HCT116 (cell line): ENCODE measurements around the gene PDIK1L. TPM values are rescaled to one million over a fixed set of nuclear protein-coding genes. Genes with fewer than 3 reads are reported as not detected.
A peak's percentile ranks its signal among the peaks of the same experiment; 100 is the strongest.

ENCODE experiments used
- ATAC-seq: fragments of 200-7000 bp; cut with Tn5 transposase; 2 replicates; pipeline ENCODE4 v1.9.1; 2020; ENCODE audit warnings: mild to moderate bottlenecking, moderate library complexity
- BruUV-seq: library from RNA; stranded (reverse); fragments of 400-500 nt; replicated peaks from 2 replicates; lab custom pipeline; 2021; lab: Mats Ljungman, UMichigan
- CTCF ChIA-PET: fragments of 300-600 bp; sonication (Branson Sonifier 250); formaldehyde crosslinking; loops from one replicate; lab custom pipeline; 2021; ENCODE audit warnings: antibody characterized with exemption; lab: Charles Lee
- POLR2A ChIA-PET: fragments of 300-600, 350-600 bp; sonication (Branson Sonifier 250); formaldehyde crosslinking; loops from one replicate; lab custom pipeline; 2021; ENCODE audit warnings: antibody characterized with exemption; lab: Charles Lee
- RAD21 ChIA-PET, 2 experiments: fragments of 300-600 bp; sonication (Branson Sonifier 250); formaldehyde crosslinking; loops; one replicate each; lab custom pipeline; 2023; ENCODE audit warnings: low total read pairs in 2 of 2; ENCODE audit not compliant: uncharacterized antibody in 2 of 2, unreplicated experiment in 2 of 2, low non-redundant PET in 1 of 2; lab: Charles Lee
- DNase-seq: peaks from one replicate; pipeline ENCODE4 v3.0.0-alpha.2; 2010; ENCODE audit warnings: low read depth, low spot score
- H2AFZ ChIP-seq: fragments of 200-600 bp; shearing (Covaris generic), sonication (generic); 2 replicates; pipeline ENCODE4 v1.6.1; 2017; ENCODE audit warnings: low read depth, mixed run types, mixed read lengths, antibody characterized with exemption, low read length; ENCODE audit not compliant: poor library complexity, severe bottlenecking
- H3K27ac ChIP-seq: 2 replicates; pipeline ENCODE4 v1.5.1; 2012; ENCODE audit warnings: low read depth, low read length
- H3K27me3 ChIP-seq: fragments of 200-600 bp; sonication (generic); 2 replicates; pipeline ENCODE4 v1.6.1; 2016; ENCODE audit warnings: mixed run types, low read length, mixed read lengths; ENCODE audit not compliant: insufficient read depth
- H3K36me3 ChIP-seq, 2 experiments: fragments of 200-500 bp in 1 of 2; fragments of 200-600 bp in 1 of 2; sonication (Bioruptor generic) in 1 of 2; sonication (generic) in 1 of 2; 2 replicates each; pipeline versions ENCODE4 v1.5.1 to v1.6.1; 2014 to 2016; ENCODE audit warnings: low read length in 2 of 2, inconsistent platforms in 1 of 2, mixed read lengths in 1 of 2, mixed run types in 1 of 2; ENCODE audit not compliant: insufficient read depth in 2 of 2, control insufficient read depth in 1 of 2
- H3K4me1 ChIP-seq, 2 experiments: fragments of 200-600 bp in 1 of 2; sonication (generic) in 1 of 2; 2 replicates each; pipeline versions ENCODE4 v1.5.1 to v1.6.1; 2012 to 2017; ENCODE audit warnings: low read length in 2 of 2, inconsistent platforms in 1 of 2, mild to moderate bottlenecking in 1 of 2, mixed read lengths in 1 of 2, mixed run types in 1 of 2, moderate library complexity in 1 of 2; ENCODE audit not compliant: insufficient read depth in 2 of 2, control insufficient read depth in 1 of 2
- H3K4me2 ChIP-seq: fragments of 200-600 bp; sonication (generic); 2 replicates; pipeline ENCODE4 v1.6.1; 2017; ENCODE audit warnings: mixed run types, low read length, mixed read lengths
- H3K4me3 ChIP-seq, 2 experiments: fragments of 200-600 bp in 1 of 2; sonication (generic) in 1 of 2; replicated peaks in 1 of 2; 2 replicates each; pipeline ENCODE4 v1.5.1; 2011 to 2016; ENCODE audit warnings: low read length in 2 of 2, control low read depth in 1 of 2, low read depth in 1 of 2, mild to moderate bottlenecking in 1 of 2, mixed read lengths in 1 of 2, mixed run types in 1 of 2
- H3K79me2 ChIP-seq: fragments of 200-600 bp; sonication (generic); 2 replicates; pipeline ENCODE4 v1.6.1; 2017; ENCODE audit warnings: mild to moderate bottlenecking, mixed run types, low read length, moderate library complexity, mixed read lengths; ENCODE audit not compliant: insufficient read depth
- H3K9ac ChIP-seq: fragments of 200-600 bp; sonication (generic); 2 replicates; pipeline ENCODE4 v1.6.1; 2016; ENCODE audit warnings: low read length, mixed read lengths
- H3K9me2 ChIP-seq: fragments of 200-600 bp; sonication (generic), shearing (Covaris generic); 2 replicates; pipeline ENCODE4 v1.6.1; 2017; ENCODE audit warnings: mixed run types, mild to moderate bottlenecking, moderate library complexity; ENCODE audit not compliant: insufficient read depth
- H3K9me3 ChIP-seq, 2 experiments: fragments of 200-500 bp in 1 of 2; fragments of 200-600 bp in 1 of 2; sonication (Bioruptor generic) in 1 of 2; sonication (generic) in 1 of 2; 2 replicates each; pipeline ENCODE4 v1.6.1; 2014 to 2017; ENCODE audit warnings: low read length in 2 of 2, mixed read lengths in 2 of 2, inconsistent platforms in 1 of 2, low read depth in 1 of 2, mild to moderate bottlenecking in 1 of 2, mixed run types in 1 of 2, moderate library complexity in 1 of 2; ENCODE audit not compliant: control insufficient read depth in 1 of 2, insufficient read depth in 1 of 2
- H4K20me1 ChIP-seq: fragments of 200-600 bp; sonication (generic), shearing (Covaris generic); 2 replicates; pipeline ENCODE4 v1.6.1; 2017; ENCODE audit warnings: mixed run types, mild to moderate bottlenecking, moderate library complexity; ENCODE audit not compliant: insufficient read depth
- ATF3 ChIP-seq: IDR thresholded peaks from 2 replicates; pipeline ENCODE4 v1.6.1; 2012
- CBX3 ChIP-seq: IDR thresholded peaks from 2 replicates; pipeline ENCODE4 v1.6.1; 2012; ENCODE audit warnings: low read depth
- CEBPB ChIP-seq: IDR thresholded peaks from 2 replicates; pipeline ENCODE4 v1.6.1; 2012; ENCODE audit warnings: low read depth
- EGR1 ChIP-seq: IDR thresholded peaks from 2 replicates; pipeline ENCODE4 v1.6.1; 2012; ENCODE audit warnings: low read depth
- ELF1 ChIP-seq: IDR thresholded peaks from 2 replicates; pipeline ENCODE4 v1.6.1; 2012; ENCODE audit warnings: low read depth, borderline replicate concordance
- EZH2 ChIP-seq: fragments of 200-600 bp; sonication (generic); IDR thresholded peaks from 2 replicates; pipeline ENCODE4 v1.6.1; 2017; ENCODE audit warnings: antibody characterized with exemption, mixed run types
- EZH2phosphoT487 ChIP-seq: fragments of 200-600 bp; IDR thresholded peaks from 2 replicates; pipeline ENCODE4 v1.6.1; 2018; ENCODE audit warnings: antibody characterized with exemption, borderline replicate concordance
- FOSL1 ChIP-seq: IDR thresholded peaks from 2 replicates; pipeline ENCODE4 v1.6.1; 2012; ENCODE audit warnings: low read depth
- JUND ChIP-seq: IDR thresholded peaks from 2 replicates; pipeline ENCODE4 v1.6.1; 2012
- MAX ChIP-seq: IDR thresholded peaks from 2 replicates; pipeline ENCODE4 v1.6.1; 2012
- POLR2A ChIP-seq: IDR thresholded peaks from 2 replicates; pipeline ENCODE4 v1.7.0; 2011; ENCODE audit warnings: borderline replicate concordance; ENCODE audit not compliant: insufficient read depth, insufficient read length; ENCODE audit errors: extremely low read depth
- POLR2AphosphoS5 ChIP-seq: IDR thresholded peaks from 2 replicates; pipeline ENCODE4 v1.6.1; 2011; ENCODE audit warnings: mild to moderate bottlenecking, low read depth, low read length, moderate library complexity
- RAD21 ChIP-seq: IDR thresholded peaks from 2 replicates; pipeline ENCODE4 v1.6.1; 2012; ENCODE audit warnings: low read depth, mild to moderate bottlenecking
- SIN3A ChIP-seq: IDR thresholded peaks from 2 replicates; pipeline ENCODE4 v1.6.1; 2012; ENCODE audit warnings: low read depth
- SP1 ChIP-seq: IDR thresholded peaks from 2 replicates; pipeline ENCODE4 v1.6.1; 2012; ENCODE audit warnings: low read depth
- SRF ChIP-seq: IDR thresholded peaks from 2 replicates; pipeline ENCODE4 v1.6.1; 2012; ENCODE audit warnings: low read depth
- TCF7L2 ChIP-seq: IDR thresholded peaks from 2 replicates; pipeline ENCODE4 v1.7.0; 2011; ENCODE audit warnings: borderline replicate concordance, inconsistent platforms; ENCODE audit not compliant: insufficient read depth, insufficient read length; ENCODE audit errors: extremely low read depth
- ZFX ChIP-seq: fragments of 450-650 bp; IDR thresholded peaks from 2 replicates; pipeline ENCODE4 v1.6.1; 2017
- ZNF274 ChIP-seq: fragments of 200-500 bp; sonication (Bioruptor generic); IDR thresholded peaks from 2 replicates; pipeline ENCODE4 v1.6.1; 2014; ENCODE audit warnings: mild to moderate bottlenecking, low read depth, low read length, inconsistent platforms
- intact Hi-C: fragments of 100-400 bp; cut with micrococcal nuclease; formaldehyde crosslinking; loops from 2 replicates; pipeline ENCODE4 v1.10.0; 2022
- total RNA-seq: library from RNA; stranded (reverse); gene quantifications from one replicate; pipeline ENCODE4 v1.2.1, GENCODE V29; 2021; ENCODE audit not compliant: unreplicated experiment
- TF ChIP-seq, protein P1 (sequence below), 3 experiments: fragments of 200-600 bp in 1 of 3; sonication (generic) in 1 of 3; IDR thresholded peaks in 2 of 3; conservative IDR thresholded peaks in 1 of 3; 2 replicates each; pipeline ENCODE4 v1.5.1; 2012 to 2017; ENCODE audit warnings: low read depth in 2 of 3, low read length in 2 of 3, antibody characterized with exemption in 1 of 3, borderline replicate concordance in 1 of 3, control low read depth in 1 of 3, mild to moderate bottlenecking in 1 of 3, mixed read lengths in 1 of 3, mixed run types in 1 of 3, moderate library complexity in 1 of 3; ENCODE audit not compliant: insufficient read depth in 1 of 3
- TF ChIP-seq, protein P2 (sequence below): IDR thresholded peaks from 2 replicates; pipeline ENCODE4 v1.6.1; 2012; ENCODE audit warnings: low read depth

PDIK1L gene
- total RNA-seq, 1 experiment from 2014 or later, result 8.8 TPM

- Histone ChIP-seq H3K4me1 (peaks cover 13 to 44% of the 10 kb centered on the region in 2 experiments), H3K9me2 (no peaks in the 10 kb centered on the region), H3K36me3 (no peaks in the 10 kb centered on the region), H3K27me3 (no peaks in the 10 kb centered on the region), H2AFZ (no peak overlapping the region), H3K9me3 (no peaks in the 10 kb centered on the region), H3K9ac (0 out of 2 replicates have a peak overlapping the region, but pooled peaks have one; percentile 8), H3K27ac (peak overlapping the region; percentile 26; the same call in 1 of the 2 replicates), H3K79me2 (peaks cover 4% of the 10 kb centered on the region; the same call in 1 of the 2 replicates), H3K4me2 (peak overlapping the region; percentile 64), H3K4me3 (peak overlapping the region in 1 of 2 experiments; percentile 29; a peak in 1 of 4 replicates), H4K20me1 (peaks cover 3% of the 10 kb centered on the region; the same call in 1 of the 2 replicates)
- intact Hi-C loops, result no loop called here
- ChIA-PET POLR2A (interaction anchor here (0.8 to 1.5 kb wide), 5 partner anchors 10 to 22 kb away, joined by 3 to 10 read pairs (median 3); partner anchors contain the start of gene PDIK1L), CTCF (interaction anchor here (0.6 to 2.1 kb wide), 11 partner anchors 8 to 400 kb away, joined by 3 to 18 read pairs (median 3); partner anchors contain the start of gene ZNF593), RAD21 (interaction anchor here (0.6 to 1.1 kb wide), 2 partner anchors 22 to 93 kb away, joined by 4 to 5 read pairs; no protein-coding TSS in a partner anchor)
- ATAC-seq (peak; percentile 90), DNase-seq (no peak)
- TSS peak; percentile 25 for BruUV-seq
- TF ChIP-seq SP1, result no peak
- TF ChIP-seq EZH2, result no peak
- TF ChIP-seq, protein P1, sequence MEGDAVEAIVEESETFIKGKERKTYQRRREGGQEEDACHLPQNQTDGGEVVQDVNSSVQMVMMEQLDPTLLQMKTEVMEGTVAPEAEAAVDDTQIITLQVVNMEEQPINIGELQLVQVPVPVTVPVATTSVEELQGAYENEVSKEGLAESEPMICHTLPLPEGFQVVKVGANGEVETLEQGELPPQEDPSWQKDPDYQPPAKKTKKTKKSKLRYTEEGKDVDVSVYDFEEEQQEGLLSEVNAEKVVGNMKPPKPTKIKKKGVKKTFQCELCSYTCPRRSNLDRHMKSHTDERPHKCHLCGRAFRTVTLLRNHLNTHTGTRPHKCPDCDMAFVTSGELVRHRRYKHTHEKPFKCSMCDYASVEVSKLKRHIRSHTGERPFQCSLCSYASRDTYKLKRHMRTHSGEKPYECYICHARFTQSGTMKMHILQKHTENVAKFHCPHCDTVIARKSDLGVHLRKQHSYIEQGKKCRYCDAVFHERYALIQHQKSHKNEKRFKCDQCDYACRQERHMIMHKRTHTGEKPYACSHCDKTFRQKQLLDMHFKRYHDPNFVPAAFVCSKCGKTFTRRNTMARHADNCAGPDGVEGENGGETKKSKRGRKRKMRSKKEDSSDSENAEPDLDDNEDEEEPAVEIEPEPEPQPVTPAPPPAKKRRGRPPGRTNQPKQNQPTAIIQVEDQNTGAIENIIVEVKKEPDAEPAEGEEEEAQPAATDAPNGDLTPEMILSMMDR (IDR thresholded peaks at IDR 0.05 in 2 of 3, conservative IDR thresholded peaks at IDR 0.05 in 1 of 3; ENCODE audit: borderline replicate concordance in 1 of 3, insufficient read depth in 1 of 3, low read depth in 2 of 3, low read length in 2 of 3), result no peak
- TF ChIP-seq ELF1, result no peak
- no peak for TF ChIP-seq POLR2A
- TF ChIP-seq ZFX, result no peak
- TF ChIP-seq POLR2AphosphoS5, result no peak
- TF ChIP-seq, protein P2, sequence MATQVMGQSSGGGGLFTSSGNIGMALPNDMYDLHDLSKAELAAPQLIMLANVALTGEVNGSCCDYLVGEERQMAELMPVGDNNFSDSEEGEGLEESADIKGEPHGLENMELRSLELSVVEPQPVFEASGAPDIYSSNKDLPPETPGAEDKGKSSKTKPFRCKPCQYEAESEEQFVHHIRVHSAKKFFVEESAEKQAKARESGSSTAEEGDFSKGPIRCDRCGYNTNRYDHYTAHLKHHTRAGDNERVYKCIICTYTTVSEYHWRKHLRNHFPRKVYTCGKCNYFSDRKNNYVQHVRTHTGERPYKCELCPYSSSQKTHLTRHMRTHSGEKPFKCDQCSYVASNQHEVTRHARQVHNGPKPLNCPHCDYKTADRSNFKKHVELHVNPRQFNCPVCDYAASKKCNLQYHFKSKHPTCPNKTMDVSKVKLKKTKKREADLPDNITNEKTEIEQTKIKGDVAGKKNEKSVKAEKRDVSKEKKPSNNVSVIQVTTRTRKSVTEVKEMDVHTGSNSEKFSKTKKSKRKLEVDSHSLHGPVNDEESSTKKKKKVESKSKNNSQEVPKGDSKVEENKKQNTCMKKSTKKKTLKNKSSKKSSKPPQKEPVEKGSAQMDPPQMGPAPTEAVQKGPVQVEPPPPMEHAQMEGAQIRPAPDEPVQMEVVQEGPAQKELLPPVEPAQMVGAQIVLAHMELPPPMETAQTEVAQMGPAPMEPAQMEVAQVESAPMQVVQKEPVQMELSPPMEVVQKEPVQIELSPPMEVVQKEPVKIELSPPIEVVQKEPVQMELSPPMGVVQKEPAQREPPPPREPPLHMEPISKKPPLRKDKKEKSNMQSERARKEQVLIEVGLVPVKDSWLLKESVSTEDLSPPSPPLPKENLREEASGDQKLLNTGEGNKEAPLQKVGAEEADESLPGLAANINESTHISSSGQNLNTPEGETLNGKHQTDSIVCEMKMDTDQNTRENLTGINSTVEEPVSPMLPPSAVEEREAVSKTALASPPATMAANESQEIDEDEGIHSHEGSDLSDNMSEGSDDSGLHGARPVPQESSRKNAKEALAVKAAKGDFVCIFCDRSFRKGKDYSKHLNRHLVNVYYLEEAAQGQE, result no peak
- no peak; the same call in 1 of the 2 replicates for TF ChIP-seq CEBPB
- TF ChIP-seq ATF3, result no peak
- peak; percentile 83 for TF ChIP-seq FOSL1
- TF ChIP-seq ZNF274, result no peak
- TF ChIP-seq SIN3A, result no peak
- no peak for TF ChIP-seq CBX3
- no peak for TF ChIP-seq EZH2phosphoT487
- no peak for TF ChIP-seq RAD21
- TF ChIP-seq SRF, result 0 out of 2 replicates have a peak, but pooled peaks have one; percentile 5
- peak; percentile 72 for TF ChIP-seq JUND
- TF ChIP-seq EGR1, result no peak
- no peak for TF ChIP-seq MAX
- TF ChIP-seq TCF7L2, result no peak
Observed at GRCh38 chr1:26122988-26123973, 11.7 kb downstream of the PDIK1L start.
